GM21360 (cell line): ENCODE data around the gene MINDY4B.

Experiments used
- ATAC-seq: cut with Tn5 transposase; IDR thresholded peaks from one replicate; pipeline ENCODE4 v1.9.1; 2021; ENCODE audit warnings: mild to moderate bottlenecking, moderate library complexity; ENCODE audit not compliant: unreplicated experiment

Gene MINDY4B

DNA sequence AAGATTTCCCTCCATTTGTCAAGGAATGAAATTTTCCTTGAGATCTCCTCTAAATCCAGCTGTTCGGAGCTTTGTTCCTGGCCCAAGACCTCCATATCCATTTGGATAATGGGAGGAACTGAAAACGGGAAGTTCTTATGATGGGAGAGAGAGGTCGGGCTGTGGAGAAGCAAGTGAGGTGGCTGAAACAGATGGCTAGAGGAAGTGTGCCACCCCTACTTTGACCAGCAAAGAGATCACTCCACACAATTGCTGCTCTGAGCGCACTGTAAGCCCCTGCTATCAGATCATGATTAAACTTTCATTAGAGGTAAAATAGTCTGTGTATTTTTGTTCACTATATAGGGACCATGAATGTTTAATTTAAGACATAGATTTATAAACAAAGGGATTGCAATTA lies at the start of gene MINDY4B:
MINDY4B (minus strand) TSS at position 101 of the 400 bp plus-strand sequence; CDS start at position 101, 0 bp downstream.
- no peak for ATAC-seq

DNA sequence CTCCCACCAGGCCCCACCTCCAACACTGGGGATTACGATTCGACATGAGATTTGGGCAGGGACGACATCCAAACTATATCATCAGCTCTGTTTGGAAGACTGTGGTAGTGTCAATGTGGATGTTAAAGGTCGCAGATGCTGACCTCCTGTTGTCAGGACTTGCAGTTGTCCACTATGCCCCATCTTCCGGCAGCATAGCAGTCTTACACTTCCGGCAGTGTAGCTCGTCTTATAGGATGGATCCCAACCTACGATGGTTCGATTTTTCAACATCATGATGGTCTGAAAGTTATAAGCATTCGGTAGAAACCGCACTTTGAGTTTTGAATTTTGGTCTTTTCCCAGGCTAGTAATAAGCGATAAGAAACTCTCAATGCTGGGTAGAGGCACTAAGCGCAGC lies 46.7 kb upstream of the MINDY4B start:
- no peak for ATAC-seq

DNA sequence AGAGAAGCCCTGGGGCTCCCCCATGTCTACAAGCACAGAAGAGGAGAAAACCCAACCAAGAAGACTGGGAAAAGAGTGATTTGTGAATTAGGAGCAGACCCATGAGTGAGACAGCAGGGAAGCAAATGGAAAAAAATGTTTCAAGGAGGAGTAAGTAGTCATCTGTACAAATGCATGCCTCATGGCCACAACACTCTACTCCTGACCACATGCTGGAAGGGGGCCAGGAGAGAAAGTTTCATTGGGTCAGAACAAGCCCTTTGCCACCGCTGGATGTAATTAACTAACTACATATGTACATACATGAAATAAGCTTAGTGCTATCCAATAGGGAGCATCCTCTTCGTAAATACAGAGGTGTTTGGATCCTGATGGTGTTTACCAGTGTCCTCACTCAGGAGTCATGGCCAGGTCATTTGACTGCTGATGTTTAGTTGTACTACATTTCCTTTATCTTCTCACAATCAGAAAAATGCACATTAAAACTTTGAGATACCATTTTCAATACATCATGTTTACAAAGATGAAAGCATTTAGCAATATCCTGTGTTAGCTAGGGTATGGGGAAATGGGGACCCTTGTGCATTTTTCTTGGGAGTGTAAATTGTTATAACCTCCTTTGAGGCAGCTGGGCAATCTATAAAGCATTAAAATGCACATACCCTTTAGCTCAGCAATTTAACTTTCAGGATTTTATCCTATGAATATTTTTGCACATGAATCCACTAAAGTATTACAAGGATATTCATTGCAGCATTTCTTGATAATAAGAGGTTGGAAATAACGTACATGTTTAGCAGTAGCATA lies 40.2 kb upstream of the MINDY4B start:
- no peak for ATAC-seq

DNA sequence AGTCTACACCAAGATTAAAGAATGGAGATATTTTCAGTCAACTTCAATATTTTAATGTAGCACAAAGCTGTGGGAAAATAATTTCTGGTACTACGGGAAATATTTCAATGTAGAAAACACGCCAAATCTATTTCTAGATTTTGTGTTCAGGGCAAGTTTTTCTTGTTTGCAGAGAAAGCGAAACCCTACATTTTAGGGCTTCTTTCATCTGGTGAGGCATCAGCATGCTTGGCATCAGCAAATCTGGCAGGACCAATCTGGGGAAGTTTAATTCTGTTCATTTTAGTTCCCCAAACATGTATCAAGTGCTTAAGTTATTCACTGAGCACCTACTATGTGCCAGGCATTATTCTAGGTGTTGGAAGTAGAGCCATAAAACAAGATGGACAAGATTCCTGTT lies 37.0 kb upstream of the MINDY4B start:
- ATAC-seq, result no peak

DNA sequence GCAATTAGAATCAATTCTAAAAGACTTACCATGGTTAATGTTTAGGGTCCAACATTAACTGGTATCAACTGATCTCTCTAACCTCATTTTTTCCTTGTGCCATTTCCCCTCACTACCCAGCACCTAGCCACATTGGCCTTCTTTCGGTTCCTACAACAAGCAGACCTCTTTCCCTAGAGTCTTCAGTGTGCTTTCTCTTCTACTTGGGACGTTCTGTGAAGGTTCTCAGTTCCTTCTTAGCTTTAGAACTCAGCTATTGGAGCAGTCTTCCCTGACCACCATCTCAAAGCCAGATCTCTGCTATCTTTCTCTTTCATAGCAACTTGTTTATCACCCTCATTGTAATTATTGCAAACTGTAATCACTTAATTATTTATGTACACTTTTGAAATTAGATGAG lies 31.5 kb upstream of the MINDY4B start:
- peak; percentile 94 for ATAC-seq

- ATAC-seq, result no peak
These were observed 28.3 kb upstream of the MINDY4B start for GRCh38 chr3:150933473-150933995.

- no peak for ATAC-seq
These were observed 26.5 kb upstream of the MINDY4B start for GRCh38 chr3:150931745-150932144.

DNA sequence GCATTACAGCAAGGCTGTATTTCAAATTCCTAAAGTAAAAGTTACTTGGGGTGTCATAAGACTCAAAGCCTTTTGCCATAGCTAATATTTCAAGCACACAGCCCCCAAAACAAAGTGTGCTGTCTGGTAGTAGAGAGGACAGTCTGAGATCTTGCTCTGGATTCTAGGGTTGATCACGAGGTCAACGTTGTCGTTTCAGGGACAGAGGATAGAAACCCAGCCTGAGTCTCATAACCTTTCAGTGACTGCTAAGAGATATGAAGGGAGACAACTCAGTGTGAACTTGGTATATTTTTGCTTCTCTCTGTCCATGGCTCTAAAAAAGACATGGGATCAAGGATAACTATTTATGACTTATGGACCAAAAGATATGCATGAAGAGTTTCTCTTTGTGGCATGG lies 25.6 kb upstream of the MINDY4B start:
- ATAC-seq, result no peak

DNA sequence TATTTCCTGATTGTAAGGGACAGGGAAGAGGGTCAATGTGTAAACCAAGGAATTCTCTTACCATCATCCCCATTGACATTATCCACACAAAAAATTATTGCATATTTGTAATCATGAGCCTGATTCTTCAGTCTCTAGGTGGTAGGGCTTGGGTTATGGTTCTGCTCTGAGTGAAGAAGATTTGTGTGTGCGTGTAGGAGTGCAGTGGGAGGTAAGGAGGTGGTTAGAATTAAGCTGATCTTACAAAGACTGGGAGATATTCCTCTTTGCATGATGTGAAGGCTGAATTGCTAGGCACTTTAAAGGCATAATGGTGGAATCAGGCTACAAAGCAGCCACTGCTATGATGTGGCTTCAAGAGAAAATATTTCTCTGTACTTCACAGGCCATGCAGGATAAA lies 23.0 kb upstream of the MINDY4B start:
- no peak for ATAC-seq

- no peak for ATAC-seq
These were observed 21.1 kb upstream of the MINDY4B start for GRCh38 chr3:150926328-150926727.

DNA sequence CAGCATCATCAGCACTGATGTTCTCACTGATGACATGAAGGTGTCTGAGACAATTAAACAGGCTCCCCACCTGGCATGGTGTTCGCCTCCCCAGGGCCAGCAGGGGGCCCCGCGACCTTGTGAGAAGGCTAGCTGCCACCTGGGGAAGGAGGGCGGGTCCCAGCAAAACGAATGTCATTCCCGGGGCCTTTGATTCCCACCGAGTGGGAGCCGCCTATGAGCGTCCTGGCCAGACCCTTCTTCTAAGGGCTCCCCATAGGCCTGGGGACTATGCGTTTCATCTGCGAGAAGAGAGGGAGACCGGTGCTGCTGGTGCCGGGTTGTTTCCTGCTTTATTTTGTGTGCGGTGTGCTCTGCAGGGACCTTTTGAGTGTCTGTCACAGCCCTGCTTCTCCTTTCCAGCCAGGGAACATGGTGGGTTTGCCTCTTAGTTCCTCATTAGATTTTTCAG lies 20.5 kb upstream of the MINDY4B start:
- ATAC-seq, result peak; percentile 81

DNA sequence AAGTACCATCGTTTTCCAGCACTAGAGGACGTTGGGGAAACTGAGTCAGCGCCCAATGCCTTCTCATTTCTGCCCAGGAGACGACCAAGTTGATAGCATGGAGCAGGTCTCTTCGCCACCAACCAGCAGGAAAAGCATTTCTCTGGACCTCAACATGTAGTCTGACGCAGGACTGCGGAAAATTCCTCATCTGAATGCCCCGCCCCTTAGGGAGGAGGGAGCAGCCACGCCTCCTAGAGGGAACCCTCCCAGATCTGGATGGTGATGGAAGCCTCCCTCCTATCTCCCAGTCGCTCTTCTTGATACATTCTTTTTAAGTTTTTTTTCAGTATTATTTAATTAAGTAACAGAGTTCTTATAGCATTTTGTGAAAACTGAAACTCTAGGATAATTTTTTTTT lies 17.4 kb upstream of the MINDY4B start:
- no peak for ATAC-seq

- no peak for ATAC-seq
These were observed 16.0 kb upstream of the MINDY4B start for GRCh38 chr3:150921209-150921608.

GRCh38 chr3:150920236-150920635 lies 15.0 kb upstream of the MINDY4B start:
- no peak for ATAC-seq

DNA sequence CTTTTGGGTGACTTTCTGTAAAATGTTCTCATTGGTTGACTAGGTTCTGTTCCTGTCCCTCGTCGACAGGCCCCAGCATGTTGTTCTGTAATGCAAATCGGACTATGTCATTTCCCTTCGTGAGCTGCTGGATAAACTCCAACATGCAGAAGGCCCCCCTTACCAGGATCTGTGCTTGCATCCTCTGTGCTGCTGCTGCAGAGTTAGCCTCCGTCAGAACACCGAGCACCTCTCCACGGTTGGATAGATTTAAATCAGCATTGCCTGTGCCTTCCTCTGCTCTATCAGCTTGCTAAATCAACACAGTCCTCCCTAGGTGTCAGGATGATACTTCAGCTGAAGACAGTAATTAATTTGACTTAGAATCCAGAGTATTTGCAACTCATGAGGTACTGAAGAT lies 12.7 kb upstream of the MINDY4B start:
- no peak for ATAC-seq

DNA sequence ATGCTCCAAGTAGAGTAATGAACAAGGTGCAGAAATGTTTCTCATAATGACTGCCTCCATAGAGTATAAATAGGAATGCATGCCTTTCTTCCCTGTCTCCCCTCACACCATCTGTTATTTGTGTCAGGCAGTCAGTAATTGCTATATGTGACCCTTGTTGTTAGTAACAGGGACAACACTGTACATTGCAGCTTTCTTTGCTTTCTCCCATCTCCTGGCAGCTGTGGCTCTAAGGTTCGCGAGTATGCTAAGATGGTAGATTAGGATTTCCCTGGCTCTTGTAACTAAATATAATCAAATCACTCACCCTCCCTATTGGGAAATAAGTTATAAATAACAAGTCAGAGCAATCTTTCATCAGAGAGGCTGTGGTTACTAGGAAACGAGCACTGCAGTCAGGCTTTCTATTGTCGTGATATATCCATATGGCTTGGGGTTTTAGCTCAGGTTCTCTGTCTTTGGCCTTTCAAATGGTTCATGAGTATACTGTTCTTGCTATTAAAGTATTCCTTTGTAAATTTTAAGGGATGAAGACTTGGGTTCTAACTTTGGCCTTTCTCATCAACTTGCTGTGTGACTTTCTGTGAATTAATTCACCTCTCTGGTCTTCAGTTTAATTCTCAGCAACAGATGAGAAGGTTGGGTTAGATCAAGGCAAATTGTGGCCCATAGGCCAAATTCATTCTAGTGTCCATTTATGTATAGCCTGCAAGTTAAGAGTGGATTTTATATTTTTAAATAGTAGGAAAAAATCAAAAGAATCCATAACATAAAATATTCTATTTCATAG lies 8.1 kb upstream of the MINDY4B start:
- no peak for ATAC-seq

DNA sequence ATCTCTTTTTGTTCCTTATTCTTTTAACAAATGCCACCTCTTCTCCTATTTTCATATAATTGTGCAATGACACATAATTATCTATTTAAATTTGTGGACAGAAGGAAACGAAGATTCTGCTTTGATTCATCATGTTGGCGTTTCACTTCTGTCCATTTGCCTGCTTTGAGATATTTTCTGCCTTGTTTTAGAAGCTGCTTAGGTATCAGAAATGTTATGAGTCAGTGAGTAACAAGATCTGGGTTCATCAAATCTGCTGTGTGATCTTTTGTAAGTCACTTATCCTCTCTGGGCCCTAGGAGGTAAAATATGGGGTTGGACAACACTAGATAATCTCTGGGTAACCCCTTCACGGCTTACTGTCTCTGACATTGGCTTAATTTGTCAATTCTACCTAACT lies 7.3 kb upstream of the MINDY4B start:
- peak; percentile 55 for ATAC-seq

- ATAC-seq, result no peak
These were observed 6.5 kb upstream of the MINDY4B start for GRCh38 chr3:150911771-150912170.

DNA sequence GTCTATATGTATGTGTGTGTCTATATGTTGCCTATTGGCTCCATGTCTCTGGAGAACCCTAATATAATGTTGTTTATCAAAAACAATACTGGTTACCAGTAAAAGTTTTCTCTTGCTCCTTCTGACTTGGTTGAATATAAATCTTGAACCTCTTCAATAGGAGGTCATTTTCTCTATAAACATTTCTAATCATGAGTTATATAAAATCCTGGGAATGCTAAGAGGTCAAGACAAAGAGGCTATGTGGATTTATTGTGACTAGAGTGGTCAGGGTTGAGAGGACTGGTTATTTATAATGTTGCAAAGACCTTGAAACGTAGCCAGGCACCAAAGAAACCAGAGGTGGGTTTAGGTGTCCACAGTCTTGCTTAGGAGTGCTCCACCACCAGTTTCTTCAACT lies 1.2 kb upstream of the MINDY4B start:
- no peak for ATAC-seq

GRCh38 chr3:150905746-150906145 lies 507 bp upstream of the MINDY4B start:
- ATAC-seq, result no peak

- no peak for ATAC-seq
These were observed 2.3 kb downstream of the MINDY4B start for GRCh38 chr3:150902988-150903387.

DNA sequence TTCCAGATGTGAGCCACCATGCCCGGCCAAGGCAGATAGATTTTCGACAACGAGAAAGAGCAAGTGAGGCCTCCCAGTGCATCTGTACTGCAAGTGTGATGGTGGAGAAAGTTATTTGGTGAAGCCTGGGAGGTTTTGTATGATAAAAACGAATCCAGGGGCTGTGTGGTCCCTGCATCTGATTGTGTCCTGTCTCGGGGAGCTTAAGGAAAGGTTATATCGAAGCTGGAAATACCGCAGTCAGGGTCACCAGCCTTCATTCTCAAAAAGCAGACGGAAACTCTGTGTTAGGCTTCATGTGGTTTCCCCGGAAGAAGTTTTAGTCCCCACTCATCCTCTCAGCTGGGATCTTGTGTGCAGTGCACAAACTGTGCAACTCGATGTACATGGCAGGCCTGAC lies 3.4 kb downstream of the MINDY4B start:
- ATAC-seq, result no peak
